ENCODE results near the gene NDST3.

Gene NDST3

GRCh38 chr4:118034053-118034785 is at the start of gene NDST3:
NDST3 (plus strand) TSS chr4:118034486; CDS start chr4:118053911, 19,425 bp downstream.
- peak; percentile 31 for DNase-seq

GRCh38 chr4:117986321-117986720 is 48.0 kb upstream of the NDST3 start:
- DNase-seq, result no peak

GRCh38 chr4:117987464-117987863 is 46.8 kb upstream of the NDST3 start:
- DNase-seq, result no peak

- no peak for DNase-seq
These were observed 37.4 kb upstream of the NDST3 start for GRCh38 chr4:117996891-117997290.

- no peak for DNase-seq
These were observed 30.2 kb upstream of the NDST3 start for GRCh38 chr4:118004088-118004487.

GRCh38 chr4:118005883-118006282 is 28.4 kb upstream of the NDST3 start:
- no peak for DNase-seq

GRCh38 chr4:118012142-118012541 is 22.1 kb upstream of the NDST3 start:
- DNase-seq, result no peak

- no peak for DNase-seq
These were observed 19.5 kb upstream of the NDST3 start for GRCh38 chr4:118014831-118015230.

GRCh38 chr4:118018381-118019145 is 15.7 kb upstream of the NDST3 start:
- no peak for DNase-seq

- DNase-seq, result no peak
These were observed 7.5 kb upstream of the NDST3 start for GRCh38 chr4:118026806-118027205.

- DNase-seq, result no peak
These were observed 5.1 kb upstream of the NDST3 start for GRCh38 chr4:118029224-118029623.

- no peak for DNase-seq
These were observed 1.6 kb upstream of the NDST3 start for GRCh38 chr4:118032691-118033090.

GRCh38 chr4:118033148-118034052 is 886 bp upstream of the NDST3 start:
- DNase-seq, result no peak

GRCh38 chr4:118035309-118035708 is 1.0 kb downstream of the NDST3 start:
- no peak for DNase-seq

- DNase-seq, result no peak
These were observed 2.0 kb downstream of the NDST3 start for GRCh38 chr4:118036336-118036735.

- DNase-seq, result no peak
These were observed 3.7 kb downstream of the NDST3 start for GRCh38 chr4:118037955-118038354.

GRCh38 chr4:118046323-118046722 is 12.0 kb downstream of the NDST3 start:
- DNase-seq, result no peak

- DNase-seq, result no peak
These were observed 12.8 kb downstream of the NDST3 start for GRCh38 chr4:118047043-118047442.

GRCh38 chr4:118058955-118059354 is 24.7 kb downstream of the NDST3 start:
- DNase-seq, result no peak

GRCh38 chr4:118059397-118059796 is 25.1 kb downstream of the NDST3 start:
- DNase-seq, result no peak

- no peak for DNase-seq
These were observed 42.9 kb downstream of the NDST3 start for GRCh38 chr4:118076958-118077766.

GRCh38 chr4:118077767-118078105 is 43.5 kb downstream of the NDST3 start:
- DNase-seq, result no peak

- no peak for DNase-seq
These were observed 47.1 kb downstream of the NDST3 start for GRCh38 chr4:118081434-118081833.
